Endothelial cell of umbilical vein (primary cell): ENCODE measurements around the gene EMCN. TPM values are rescaled to one million over a fixed set of nuclear protein-coding genes. Genes with fewer than 3 reads are reported as not detected.

Experiments used
- BruUV-seq: library from RNA; stranded (reverse); fragments of 400-500 nt; replicated peaks from 2 replicates; lab custom pipeline; 2021; lab: Mats Ljungman, UMichigan
- CTCF ChIA-PET: fragments of 300-600, 350-600 bp; sonication (Branson Sonifier 250); formaldehyde crosslinking; loops from one replicate; lab custom pipeline; 2021; ENCODE audit warnings: antibody characterized with exemption, inconsistent platforms; lab: Charles Lee
- POLR2A ChIA-PET: fragments of 300-600, 350-600 bp; sonication (Branson Sonifier 250); formaldehyde crosslinking; loops from one replicate; lab custom pipeline; 2021; ENCODE audit warnings: antibody characterized with exemption, inconsistent platforms; lab: Charles Lee
- DNase-seq: peaks from one replicate; pipeline ENCODE4 v3.0.0-alpha.2; 2011; ENCODE audit warnings: low read depth, low spot score
- FAIRE-seq: peaks from 2 replicates; lab custom pipeline; 2011; peaks lifted over from hg19 to GRCh38; lab: Jason Lieb, UNC
- H2AFZ ChIP-seq: 2 replicates; pipeline ENCODE4 v1.6.0; 2012; ENCODE audit warnings: low read depth, low read length, control low read depth, inconsistent platforms
- H3K27ac ChIP-seq: 2 replicates; pipeline ENCODE4 v1.5.1; 2011; ENCODE audit warnings: low read depth, mild to moderate bottlenecking, control low read depth, low read length, moderate library complexity; ENCODE audit not compliant: insufficient read depth
- H3K27me3 ChIP-seq, 2 experiments: 2 replicates each; pipeline versions ENCODE4 v1.6.0 to v1.6.1; 2011; ENCODE audit warnings: low read length in 2 of 2, mixed read lengths in 1 of 2; ENCODE audit not compliant: control insufficient read depth in 2 of 2, insufficient read depth in 2 of 2
- H3K36me3 ChIP-seq, 2 experiments: 2 replicates in 1 of 2; 3 replicates in 1 of 2; pipeline ENCODE4 v1.5.1; 2011; ENCODE audit warnings: low read length in 2 of 2, mild to moderate bottlenecking in 1 of 2, moderate library complexity in 1 of 2; ENCODE audit not compliant: control insufficient read depth in 2 of 2, insufficient read depth in 2 of 2; ENCODE audit errors: extremely low read depth in 1 of 2
- H3K4me1 ChIP-seq: 3 replicates; pipeline ENCODE4 v1.5.1; 2011; ENCODE audit warnings: mild to moderate bottlenecking, low read length; ENCODE audit not compliant: control insufficient read depth, insufficient read depth; ENCODE audit errors: extremely low read depth
- H3K4me2 ChIP-seq: 2 replicates; pipeline ENCODE4 v1.6.1; 2011; ENCODE audit warnings: low read length, control low read depth, mixed read lengths; ENCODE audit not compliant: insufficient read depth
- H3K4me3 ChIP-seq, 3 experiments: fragments of 200-600 bp in 1 of 3; sonication (generic), shearing (Covaris generic) in 1 of 3; replicated peaks in 1 of 3; 2 replicates each; pipeline ENCODE4 v1.5.1; 2011 to 2016; ENCODE audit warnings: control low read depth in 3 of 3, low read length in 3 of 3, mild to moderate bottlenecking in 2 of 3, inconsistent platforms in 1 of 3, low read depth in 1 of 3, moderate library complexity in 1 of 3; ENCODE audit not compliant: insufficient read depth in 1 of 3
- H3K79me2 ChIP-seq: 2 replicates; pipeline ENCODE4 v1.6.0; 2012; ENCODE audit warnings: low read length, inconsistent platforms; ENCODE audit not compliant: control insufficient read depth, insufficient read depth
- H3K9ac ChIP-seq: replicated peaks from 2 replicates; pipeline ENCODE3; 2011; ENCODE audit warnings: low read length, control low read depth; ENCODE audit not compliant: insufficient read depth; ENCODE audit errors: extremely low read depth
- H3K9me1 ChIP-seq: replicated peaks from 3 replicates; pipeline ENCODE4 v1.6.0; 2011; ENCODE audit warnings: mild to moderate bottlenecking, low read length; ENCODE audit not compliant: control insufficient read depth, insufficient read depth; ENCODE audit errors: extremely low read depth
- H3K9me3 ChIP-seq: replicated peaks from 2 replicates; pipeline ENCODE4 v1.5.1; 2012; ENCODE audit warnings: low read length, inconsistent platforms; ENCODE audit not compliant: control insufficient read depth, insufficient read depth
- H4K20me1 ChIP-seq: replicated peaks from 2 replicates; pipeline ENCODE3; 2011; ENCODE audit warnings: mild to moderate bottlenecking, low read length; ENCODE audit not compliant: control insufficient read depth, insufficient read depth; ENCODE audit errors: extremely low read depth
- CTCF ChIP-seq, 2 donors: IDR thresholded peaks; 1 replicate in 1 of 2; 2 replicates in 1 of 2; pipeline ENCODE4 v1.5.1; 2011; ENCODE audit warnings: low read length in 2 of 2, mild to moderate bottlenecking in 2 of 2, moderate library complexity in 2 of 2, control low read depth in 1 of 2, inconsistent platforms in 1 of 2, low read depth in 1 of 2; ENCODE audit not compliant: insufficient read depth in 1 of 2; ENCODE audit errors: extremely low read depth in 1 of 2
- EZH2 ChIP-seq: IDR thresholded peaks from 2 replicates; pipeline ENCODE4 v1.6.1; 2012; ENCODE audit warnings: borderline replicate concordance, low read depth, mild to moderate bottlenecking, moderate library complexity, low read length, inconsistent platforms; ENCODE audit not compliant: severe bottlenecking
- FOS ChIP-seq: IDR thresholded peaks from 2 replicates; pipeline ENCODE4 v1.6.1; 2011; ENCODE audit warnings: mild to moderate bottlenecking, low read length, moderate library complexity, borderline replicate concordance; ENCODE audit not compliant: insufficient read depth
- GATA2 ChIP-seq: IDR thresholded peaks from 2 replicates; pipeline ENCODE4 v1.7.0; 2011; ENCODE audit warnings: low read depth, mild to moderate bottlenecking, moderate library complexity, mixed read lengths, low read length; ENCODE audit not compliant: insufficient read length, insufficient read depth
- JUN ChIP-seq: IDR thresholded peaks from 2 replicates; pipeline ENCODE4 v1.6.1; 2011; ENCODE audit warnings: borderline replicate concordance, low read depth; ENCODE audit not compliant: insufficient read length, insufficient read depth
- MAX ChIP-seq: IDR thresholded peaks from 2 replicates; pipeline ENCODE4 v1.6.1; 2011; ENCODE audit not compliant: insufficient read depth, insufficient read length
- MYC ChIP-seq: IDR thresholded peaks from one replicate; pipeline ENCODE4 v1.6.1; 2011; ENCODE audit warnings: mild to moderate bottlenecking, low read depth, low read length
- POLR2A ChIP-seq: IDR thresholded peaks from 2 replicates; pipeline ENCODE4 v1.6.1; 2012; ENCODE audit warnings: low read depth, mild to moderate bottlenecking, control low read depth, low read length
- POLR2AphosphoS5 ChIP-seq: IDR thresholded peaks from 2 replicates; pipeline ENCODE4 v1.6.1; 2012; ENCODE audit warnings: low read depth, mild to moderate bottlenecking, control low read depth, low read length, moderate library complexity; ENCODE audit not compliant: insufficient read depth
- dilution Hi-C: fragments of 300-500 bp; cut with MboI; formaldehyde crosslinking; loops from one replicate; pipeline ENCODE4 v1.15.0; 2019; ENCODE audit warnings: low sequenced_read_pairs; ENCODE audit not compliant: extremely low pct_ligation_motif_present
- intact Hi-C: fragments of 100-400 bp; cut with micrococcal nuclease; formaldehyde crosslinking; loops from one replicate; pipeline ENCODE4 v1.10.0; 2022
- polyA plus RNA-seq, 4 experiments: library from polyadenylated mRNA; depleted of rRNA in 3 of 4; stranded (reverse) in 3 of 4; unstranded in 1 of 4; fragments of >200 nt; gene quantifications; 2 replicates each; pipeline versions ENCODE4 v1.2.1 to v1.2.3, GENCODE V29; 2011 to 2012; ENCODE audit warnings: missing spikeins in 1 of 4
- total RNA-seq: library from RNA; stranded (reverse); gene quantifications from 2 replicates; pipeline ENCODE4 v1.2.3, GENCODE V29; 2021

Gene EMCN
- total and polyA plus RNA-seq, 2 donors (not counting 3 experiments of a cell fraction or from before 2014, with no cell fraction given): 51.6 to 97.3 TPM

GRCh38 chr4:100486496-100486895 is 31.3 kb downstream of the EMCN start:
- Histone ChIP-seq H3K27ac (no peak overlapping the region), H2AFZ (no peak overlapping the region), H3K4me2 (no peak overlapping the region), H3K9me1 (no peaks in the 10 kb centered on the region), H3K36me3 (peaks cover 0 to 5% of the 10 kb centered on the region in 2 experiments), H3K9ac (no peak overlapping the region), H3K4me1 (no peaks in the 10 kb centered on the region), H3K4me3 (no peak overlapping the region), H3K79me2 (no peaks in the 10 kb centered on the region), H4K20me1 (no peaks in the 10 kb centered on the region), H3K9me3 (no peaks in the 10 kb centered on the region), H3K27me3 (no peaks in the 10 kb centered on the region)
- DNase-seq: no peak
- FAIRE-seq: no peak
- TF ChIP-seq JUN (no peak), GATA2 (no peak), POLR2A (no peak), MAX (no peak), FOS (no peak), MYC (no peak), POLR2AphosphoS5 (no peak), CTCF (IDR thresholded peaks at IDR 0.05; ENCODE audit: extremely low read depth in 1 of 2, insufficient read depth in 1 of 2, low read depth in 1 of 2, low read length in 2 of 2) (no peak), EZH2 (no peak)
- CTCF ChIA-PET: interaction anchor here (0.6 kb wide), 1 partner anchor 52 kb away, joined by 4 read pairs; no protein-coding TSS in a partner anchor
- POLR2A ChIA-PET: no interaction called here
- dilution Hi-C loops: no loop called here
- intact Hi-C loops: no loop called here
- no TSS peak for BruUV-seq
